HG03045 (cell line): Measurements from ENCODE around the gene TKT.

Experiments
- ATAC-seq: cut with Tn5 transposase; IDR thresholded peaks from one replicate; pipeline ENCODE4 v1.9.1; 2021; ENCODE audit warnings: mild to moderate bottlenecking, moderate library complexity; ENCODE audit not compliant: unreplicated experiment

TKT gene

DNA sequence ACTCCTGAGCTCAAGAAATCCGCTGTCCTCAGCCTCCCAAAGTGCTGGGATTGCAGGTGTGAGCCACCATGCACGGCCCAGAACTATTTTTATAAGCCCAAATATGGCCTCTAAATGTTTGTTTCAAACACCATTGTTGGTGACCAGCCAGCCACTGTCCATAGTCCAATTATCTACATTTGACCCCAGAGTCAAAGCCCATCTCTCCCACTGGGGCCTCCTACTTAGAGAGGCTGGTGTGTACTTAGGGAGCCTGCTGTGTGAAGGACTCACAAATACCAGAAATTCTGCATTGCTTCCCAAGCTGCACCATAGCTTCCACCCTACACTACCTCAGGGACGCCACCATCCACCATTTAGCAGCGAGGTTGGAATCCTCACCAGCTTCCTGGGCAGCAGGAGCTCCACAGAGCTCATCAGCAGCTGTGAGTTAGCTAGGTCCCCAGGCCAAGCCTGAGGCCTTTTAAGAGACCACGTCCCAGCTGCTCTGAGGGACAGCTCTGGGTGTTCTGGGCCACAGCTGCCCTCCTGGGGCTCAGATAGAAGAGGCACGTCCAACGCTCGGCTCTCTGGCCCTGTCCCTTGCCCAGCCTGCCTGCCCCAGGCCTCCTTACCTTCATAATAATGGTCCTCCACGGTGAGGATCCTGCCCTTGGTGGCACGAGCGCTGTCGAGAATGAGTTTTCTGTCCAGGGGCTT is 29.5 kb downstream of the TKT start:
- no peak for ATAC-seq

DNA sequence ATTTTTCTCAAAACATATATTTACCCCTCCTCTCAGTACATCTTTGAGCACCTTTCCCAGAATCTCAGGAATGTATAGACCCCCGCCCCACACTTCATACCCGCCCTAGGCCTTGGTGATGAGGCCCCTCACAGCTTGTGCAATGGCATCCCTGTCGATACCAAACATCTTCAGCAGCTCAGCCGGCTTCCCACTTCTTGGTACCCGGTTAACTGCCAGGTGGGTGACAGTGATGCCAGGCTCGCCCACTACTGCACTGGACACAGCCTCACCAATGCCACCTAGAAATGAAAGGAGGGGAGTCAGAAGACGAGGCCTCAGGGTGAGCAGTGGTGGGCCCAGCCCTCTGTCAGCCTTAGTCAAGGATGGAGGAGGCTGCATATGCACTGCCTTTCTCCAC is 30.2 kb downstream of the TKT start:
- ATAC-seq = no peak

DNA sequence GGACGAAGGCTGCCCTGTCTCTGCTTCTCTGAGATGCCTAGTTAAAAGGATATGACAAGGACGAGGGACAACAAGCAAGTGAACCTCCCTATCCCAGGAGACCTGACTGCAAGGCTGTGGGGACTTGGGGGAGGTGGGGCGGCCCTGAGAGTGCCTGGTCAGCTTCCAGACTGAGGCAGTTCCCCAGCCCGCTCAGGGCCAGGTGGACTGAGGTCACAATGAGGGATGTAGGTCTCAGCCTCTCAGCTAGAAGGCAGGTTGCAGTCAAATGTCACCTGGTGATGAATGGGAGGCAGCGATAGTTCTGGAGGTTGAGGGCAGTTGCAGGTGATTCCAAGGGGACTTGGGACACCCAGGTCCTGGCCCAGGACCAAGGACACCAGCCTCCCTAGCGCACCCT is 30.6 kb downstream of the TKT start:
- no peak for ATAC-seq

DNA sequence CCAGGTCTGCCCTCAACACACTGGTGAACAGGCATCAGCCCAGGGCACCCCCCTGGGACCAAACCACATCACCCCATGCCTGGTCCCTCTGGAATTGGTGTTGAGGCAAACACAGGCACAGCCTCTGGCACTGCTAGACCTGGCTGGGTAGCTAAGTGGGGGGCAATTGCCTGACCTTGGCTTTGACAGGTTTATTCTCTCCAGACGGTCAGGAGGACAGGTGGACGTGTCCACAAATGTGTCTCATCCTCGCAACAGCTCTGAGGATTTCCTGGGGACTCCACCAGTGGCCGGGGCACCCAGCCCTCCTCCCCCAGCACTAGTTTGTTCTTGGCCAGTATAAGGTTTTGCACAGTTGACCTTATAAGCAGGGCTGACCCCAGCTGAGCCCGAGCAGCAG is 31.3 kb downstream of the TKT start:
- ATAC-seq = no peak

- no peak for ATAC-seq
Observed at GRCh38 chr3:53224026-53224425, 31.8 kb downstream of the TKT start.

DNA sequence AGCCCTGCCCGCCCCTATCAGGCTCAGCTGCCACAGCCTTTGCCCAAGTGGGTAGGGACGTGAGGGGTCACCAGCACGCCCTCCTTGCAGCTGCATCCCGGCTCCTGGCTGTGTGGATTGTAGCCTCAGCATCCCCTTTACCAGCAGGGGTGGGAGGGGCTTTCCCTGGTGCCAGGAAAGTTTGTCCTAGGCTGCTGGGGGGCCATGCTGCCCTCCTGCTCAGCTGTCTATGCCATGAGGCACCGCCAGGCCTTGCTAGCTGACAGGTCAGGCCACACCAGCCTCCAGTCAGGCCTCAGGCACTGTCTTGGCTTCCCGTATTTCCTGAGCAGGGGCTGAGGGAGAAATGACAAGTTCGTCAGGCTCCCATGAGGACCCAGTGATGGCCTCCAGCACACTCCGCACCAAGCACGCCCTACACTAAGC is 32.3 kb downstream of the TKT start:
- no peak for ATAC-seq

DNA sequence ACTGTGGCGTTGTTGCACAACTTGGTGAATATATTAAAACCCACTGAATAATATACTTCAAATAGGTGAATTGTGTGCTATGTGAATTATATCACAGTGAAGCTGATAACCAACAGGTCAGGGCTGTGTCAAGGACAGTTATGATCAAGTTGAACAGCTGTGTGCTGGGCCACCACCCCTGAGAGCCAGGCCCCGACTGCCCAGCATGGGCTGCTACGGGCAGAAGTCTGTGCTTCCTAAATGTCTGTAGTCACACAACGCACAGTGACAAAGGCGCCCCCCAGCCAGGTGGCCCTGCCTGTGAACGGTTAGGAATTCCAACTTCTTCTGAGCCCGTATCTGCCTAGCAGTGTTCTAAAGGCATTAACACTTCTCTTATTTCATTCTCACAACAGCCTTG is 32.8 kb downstream of the TKT start:
- ATAC-seq = no peak

GRCh38 chr3:53222183-53222901 is 33.5 kb downstream of the TKT start:
- no peak for ATAC-seq

DNA sequence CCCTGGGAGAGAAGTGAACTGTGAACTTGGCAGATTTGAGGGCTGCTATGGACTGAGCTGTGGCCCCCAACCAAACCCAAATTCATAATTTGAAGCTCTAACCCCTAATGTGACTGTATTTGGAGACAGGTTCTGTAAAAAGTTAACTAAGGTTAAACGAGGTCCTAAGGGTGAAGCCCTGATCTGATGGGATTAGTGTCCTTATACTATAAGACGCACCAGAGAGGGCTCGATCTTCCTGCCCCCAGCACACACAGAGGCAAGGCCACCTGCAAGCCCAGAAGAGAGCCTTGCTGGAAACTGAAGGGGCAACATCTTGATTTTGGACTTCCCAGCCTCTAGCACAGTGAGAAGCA is 34.0 kb downstream of the TKT start:
- ATAC-seq = no peak

DNA sequence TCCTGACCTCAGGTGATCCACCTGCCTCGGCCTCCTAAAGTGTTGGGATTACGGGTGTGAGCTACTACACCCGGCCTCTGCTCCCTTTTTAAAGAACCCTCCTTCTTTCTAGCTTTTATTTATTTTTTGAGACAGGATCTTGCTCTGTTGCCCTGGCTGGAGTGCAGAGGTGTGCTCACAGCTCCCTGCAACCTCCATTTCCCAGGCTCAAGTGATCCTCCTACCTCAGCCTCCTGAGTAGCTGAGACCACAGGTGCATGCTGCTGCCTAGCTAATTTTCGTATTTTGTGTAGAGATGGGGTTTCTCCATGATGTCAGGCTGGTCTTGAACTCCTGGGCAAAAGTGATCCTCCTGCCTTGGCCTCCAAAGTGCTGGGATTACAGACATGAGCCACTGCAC is 34.5 kb downstream of the TKT start:
- no peak for ATAC-seq

- peak; percentile 78 for ATAC-seq
Observed at GRCh38 chr3:53219895-53220483, 35.8 kb downstream of the TKT start.

- ATAC-seq = no peak
Observed at GRCh38 chr3:53218131-53218530, 37.7 kb downstream of the TKT start.

- no peak for ATAC-seq
Observed at GRCh38 chr3:53217175-53217574, 38.6 kb downstream of the TKT start.

DNA sequence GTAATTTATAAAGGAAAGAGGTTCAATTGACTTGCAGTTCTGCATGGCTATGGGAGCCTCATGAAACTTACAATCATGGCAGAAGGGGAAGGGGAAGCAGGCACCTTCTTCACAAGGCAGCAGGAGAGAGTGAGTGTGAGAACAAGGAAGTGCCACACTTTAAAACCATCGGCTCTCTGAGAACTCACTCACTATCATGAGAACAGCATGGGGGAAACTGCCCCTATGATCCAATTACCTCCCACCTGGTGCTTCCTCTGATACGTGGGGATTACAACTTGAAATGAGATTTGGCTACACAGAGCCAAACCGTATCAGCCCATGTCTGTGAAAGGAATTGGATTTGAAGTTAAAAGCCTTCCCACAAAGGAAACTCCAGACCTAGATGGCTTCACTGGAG is 39.1 kb downstream of the TKT start:
- no peak for ATAC-seq

- no peak for ATAC-seq
Observed at GRCh38 chr3:53215816-53216215, 40.0 kb downstream of the TKT start.

GRCh38 chr3:53213276-53213675 is 42.5 kb downstream of the TKT start:
- no peak for ATAC-seq

- no peak for ATAC-seq
Observed at GRCh38 chr3:53211706-53212702, 43.8 kb downstream of the TKT start.

DNA sequence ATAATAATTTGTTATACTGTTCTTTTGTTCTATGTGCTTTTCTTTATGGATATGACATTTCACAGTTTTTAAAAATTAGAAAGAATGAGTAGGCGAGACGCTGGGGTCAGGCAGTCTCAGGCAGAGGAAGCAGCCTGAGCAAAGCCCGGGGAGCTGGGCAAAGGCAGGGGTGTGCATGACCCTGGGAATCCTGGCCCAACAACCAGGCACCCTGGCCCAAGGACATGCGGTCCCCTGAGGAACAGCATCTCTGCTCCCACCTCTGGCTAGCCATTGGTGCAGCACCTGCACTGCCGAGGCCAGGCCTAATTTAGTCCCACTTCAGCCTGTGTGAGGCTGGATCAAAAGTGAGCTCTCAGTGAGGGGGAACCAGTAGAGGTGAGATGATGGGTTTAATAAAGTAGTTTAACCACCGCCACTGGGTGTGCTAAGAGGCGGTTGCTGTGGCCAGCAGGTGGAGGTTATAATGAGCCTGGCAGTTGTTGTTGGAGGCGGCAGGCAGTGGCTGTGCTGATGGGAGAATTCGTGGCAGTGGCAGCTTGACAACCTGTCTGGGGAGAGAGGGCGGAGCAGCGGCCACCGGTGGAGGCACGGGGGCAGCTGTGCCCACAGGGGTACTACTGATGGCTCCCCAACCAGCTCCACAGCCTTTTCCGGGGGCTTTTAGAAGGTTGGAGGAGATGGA is 53.3 kb downstream of the TKT start:
- no peak for ATAC-seq

GRCh38 chr3:53200501-53201498 is 55.0 kb downstream of the TKT start:
- ATAC-seq = no peak
